RWPE2 (cell line): ENCODE measurements around the gene GATA5.

Experiments used
- ATAC-seq: fragments of 200-7000 bp; cut with Tn5 transposase; 3 replicates; pipeline ENCODE4 v1.9.1; 2021; ENCODE audit warnings: low read depth
- DNase-seq: peaks from one replicate; pipeline ENCODE4 v3.0.0-alpha.2; 2020; ENCODE audit warnings: low spot score
- H3K27ac ChIP-seq: fragments of 450-650 bp; 2 replicates; pipeline ENCODE4 v1.5.1; 2017; ENCODE audit warnings: mild to moderate bottlenecking; ENCODE audit not compliant: poor library complexity, severe bottlenecking
- H3K27me3 ChIP-seq: fragments of 250-450 bp; sonication (Bioruptor Pico); 2 replicates; pipeline ENCODE4 v1.5.1; 2021; ENCODE audit warnings: mild to moderate bottlenecking, moderate library complexity; ENCODE audit not compliant: insufficient read depth, poor library complexity, severe bottlenecking
- H3K36me3 ChIP-seq: fragments of 250-450 bp; sonication (Bioruptor Pico); 2 replicates; pipeline ENCODE4 v1.5.1; 2020; ENCODE audit warnings: low read depth, mild to moderate bottlenecking, moderate library complexity
- H3K4me1 ChIP-seq: fragments of 250-450 bp; sonication (Bioruptor Pico); 2 replicates; pipeline ENCODE4 v1.5.1; 2021; ENCODE audit warnings: mild to moderate bottlenecking, moderate library complexity; ENCODE audit not compliant: insufficient read depth, poor library complexity, severe bottlenecking
- H3K4me3 ChIP-seq: fragments of 250-450 bp; sonication (Bioruptor Pico); 2 replicates; pipeline ENCODE4 v1.5.1; 2021; ENCODE audit warnings: mild to moderate bottlenecking, moderate library complexity; ENCODE audit not compliant: severe bottlenecking
- H3K9me3 ChIP-seq: fragments of 250-450 bp; sonication (Bioruptor Pico); 2 replicates; pipeline ENCODE4 v1.5.1; 2021; ENCODE audit warnings: mild to moderate bottlenecking, moderate library complexity; ENCODE audit not compliant: severe bottlenecking
- TF ChIP-seq, protein P1 (sequence below): fragments of 450-650 bp; IDR thresholded peaks from one replicate; pipeline ENCODE4 v1.5.1; 2017; ENCODE audit warnings: mild to moderate bottlenecking, moderate library complexity; ENCODE audit not compliant: poor library complexity, severe bottlenecking

Gene GATA5

DNA sequence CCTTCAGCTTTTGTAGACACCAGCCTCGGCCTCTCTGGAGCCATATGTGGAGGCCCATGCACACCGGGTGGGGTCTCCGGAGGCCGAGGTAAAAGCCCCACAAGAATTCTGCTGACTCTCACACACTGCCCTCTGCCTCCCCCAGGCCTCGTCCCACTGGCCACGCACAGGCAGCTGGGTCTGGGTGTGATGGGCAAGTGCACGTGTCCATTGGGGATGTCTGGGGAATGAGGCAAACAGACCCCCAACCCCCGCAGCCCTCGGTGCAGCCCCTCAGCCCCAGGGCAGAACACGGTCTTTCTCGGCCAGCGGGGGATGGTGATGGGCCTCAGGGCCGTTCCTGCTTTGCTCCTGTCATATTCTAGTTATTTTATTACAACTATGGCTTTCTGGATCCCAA, 44.0 kb upstream of the GATA5 start:
- DNase-seq (no peak), ATAC-seq (no peak)
- peaks cover 65% of the 10 kb centered on the region for H3K27me3 ChIP-seq
- TF ChIP-seq, protein P1, sequence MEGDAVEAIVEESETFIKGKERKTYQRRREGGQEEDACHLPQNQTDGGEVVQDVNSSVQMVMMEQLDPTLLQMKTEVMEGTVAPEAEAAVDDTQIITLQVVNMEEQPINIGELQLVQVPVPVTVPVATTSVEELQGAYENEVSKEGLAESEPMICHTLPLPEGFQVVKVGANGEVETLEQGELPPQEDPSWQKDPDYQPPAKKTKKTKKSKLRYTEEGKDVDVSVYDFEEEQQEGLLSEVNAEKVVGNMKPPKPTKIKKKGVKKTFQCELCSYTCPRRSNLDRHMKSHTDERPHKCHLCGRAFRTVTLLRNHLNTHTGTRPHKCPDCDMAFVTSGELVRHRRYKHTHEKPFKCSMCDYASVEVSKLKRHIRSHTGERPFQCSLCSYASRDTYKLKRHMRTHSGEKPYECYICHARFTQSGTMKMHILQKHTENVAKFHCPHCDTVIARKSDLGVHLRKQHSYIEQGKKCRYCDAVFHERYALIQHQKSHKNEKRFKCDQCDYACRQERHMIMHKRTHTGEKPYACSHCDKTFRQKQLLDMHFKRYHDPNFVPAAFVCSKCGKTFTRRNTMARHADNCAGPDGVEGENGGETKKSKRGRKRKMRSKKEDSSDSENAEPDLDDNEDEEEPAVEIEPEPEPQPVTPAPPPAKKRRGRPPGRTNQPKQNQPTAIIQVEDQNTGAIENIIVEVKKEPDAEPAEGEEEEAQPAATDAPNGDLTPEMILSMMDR, result no peak
- no peak overlapping the region for H3K4me3 ChIP-seq
- H3K4me1 ChIP-seq, result no peaks in the 10 kb centered on the region
- no peak overlapping the region for H3K27ac ChIP-seq
- no peaks in the 10 kb centered on the region for H3K36me3 ChIP-seq
- no peaks in the 10 kb centered on the region for H3K9me3 ChIP-seq

DNA sequence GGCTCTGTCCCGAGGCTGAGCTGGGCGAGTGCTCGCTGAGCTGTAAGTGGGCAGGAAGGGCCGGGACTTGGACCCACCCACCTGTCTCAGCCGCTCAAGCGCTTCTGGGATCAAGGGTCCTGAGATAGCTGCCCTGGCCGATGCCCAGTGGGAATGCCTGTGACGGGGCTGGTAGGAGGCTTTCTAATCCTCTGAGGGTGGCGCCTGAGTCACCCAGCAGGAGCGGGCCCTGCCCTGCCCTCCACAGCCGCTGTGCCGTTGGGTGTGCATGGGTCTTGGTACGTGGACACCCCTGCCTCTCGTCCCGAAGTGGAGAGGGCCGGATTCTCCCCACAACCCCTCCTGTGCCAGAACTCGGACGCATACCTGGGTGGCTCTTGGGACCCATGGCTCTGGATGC, 43.1 kb upstream of the GATA5 start:
- no peaks in the 10 kb centered on the region for H3K4me1 ChIP-seq
- no peaks in the 10 kb centered on the region for H3K9me3 ChIP-seq
- no peak overlapping the region for H3K4me3 ChIP-seq
- TF ChIP-seq, protein P1, result no peak
- ATAC-seq (no peak), DNase-seq (no peak)
- H3K27ac ChIP-seq, result no peak overlapping the region
- no peaks in the 10 kb centered on the region for H3K36me3 ChIP-seq
- peaks cover 65% of the 10 kb centered on the region for H3K27me3 ChIP-seq

DNA sequence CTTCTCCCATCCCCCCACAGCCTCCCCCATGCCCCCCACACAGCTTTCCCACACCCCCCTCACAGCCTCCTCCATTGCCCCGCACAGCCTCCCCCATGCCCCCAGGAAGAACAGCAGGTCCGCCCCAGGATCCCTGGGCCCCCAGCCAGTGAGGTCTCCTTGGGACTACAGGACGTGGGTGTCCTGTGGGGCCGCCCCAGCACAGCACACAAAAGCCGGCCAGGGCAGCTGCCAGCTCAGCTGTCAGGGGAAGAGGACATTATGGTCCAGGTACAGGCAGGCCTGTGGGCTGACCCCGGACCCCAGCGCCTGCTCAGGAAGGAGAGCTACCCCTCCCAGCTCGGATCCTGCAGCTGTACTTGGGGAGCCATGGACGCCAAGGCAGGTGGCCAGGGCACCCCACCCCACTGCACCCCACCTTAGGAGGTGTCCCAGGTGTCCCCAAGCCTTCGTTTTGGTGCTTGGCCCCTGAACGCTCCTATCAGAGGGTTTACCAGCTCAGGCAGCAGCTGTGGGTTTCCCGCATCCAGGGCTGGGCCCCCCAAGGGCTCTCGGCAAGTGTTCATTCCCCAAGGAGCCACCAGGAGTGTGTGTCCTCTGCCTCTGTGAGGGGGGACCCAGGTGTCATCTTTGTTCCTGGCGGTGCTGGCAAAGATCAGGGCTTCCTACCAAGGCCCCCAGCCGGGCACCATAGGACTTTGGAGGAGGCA, 42.3 kb upstream of the GATA5 start:
- Histone ChIP-seq H3K9me3 (no peaks in the 10 kb centered on the region), H3K4me3 (no peak overlapping the region), H3K27me3 (peaks cover 65% of the 10 kb centered on the region), H3K27ac (no peak overlapping the region), H3K36me3 (no peaks in the 10 kb centered on the region), H3K4me1 (no peaks in the 10 kb centered on the region)
- TF ChIP-seq, protein P1, result no peak
- DNase-seq, result no peak
- no peak for ATAC-seq

DNA sequence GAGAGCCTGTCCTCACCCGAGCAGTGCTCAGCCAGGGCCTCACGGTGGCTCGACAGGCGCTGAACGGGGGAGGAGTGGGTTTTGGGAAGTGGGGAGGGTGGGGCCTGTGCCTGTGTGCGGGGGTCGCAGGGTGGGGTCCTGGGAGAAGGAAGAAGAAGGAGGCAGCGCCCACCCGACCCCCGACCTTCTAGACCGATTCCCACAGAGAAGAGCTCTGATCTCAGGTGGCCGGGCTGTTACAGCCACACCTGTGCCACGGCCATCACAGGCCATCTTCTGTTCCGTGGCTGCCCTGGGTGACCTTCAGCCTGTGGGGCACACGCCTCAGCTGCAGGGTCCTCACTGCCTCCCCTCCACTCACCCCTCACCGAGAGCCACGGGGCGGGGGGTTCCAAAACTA, 41.4 kb upstream of the GATA5 start:
- Histone ChIP-seq H3K9me3 (no peaks in the 10 kb centered on the region), H3K27me3 (peaks cover 65% of the 10 kb centered on the region), H3K36me3 (no peaks in the 10 kb centered on the region), H3K4me1 (no peaks in the 10 kb centered on the region), H3K27ac (no peak overlapping the region), H3K4me3 (no peak overlapping the region)
- ATAC-seq (no peak), DNase-seq (no peak)
- TF ChIP-seq, protein P1, result no peak

DNA sequence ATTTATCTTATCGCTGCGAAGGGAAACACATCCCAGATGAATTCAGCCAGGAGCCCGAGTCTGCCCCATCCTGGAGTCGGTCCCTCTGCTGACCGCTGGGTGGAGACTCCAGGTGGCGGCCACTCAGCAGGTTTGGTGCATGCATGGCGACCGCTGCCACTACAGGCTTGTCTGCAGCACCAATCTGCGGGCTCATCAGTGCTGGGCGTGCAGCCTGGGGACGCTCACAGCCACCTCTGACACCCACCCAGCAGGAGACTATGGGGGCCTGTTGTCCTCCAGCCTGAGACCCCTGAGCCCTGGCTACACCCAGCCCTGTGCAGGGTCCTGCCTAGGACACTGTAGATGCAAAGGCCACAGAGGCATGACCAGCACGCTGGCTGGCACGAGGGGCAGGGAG, 40.5 kb upstream of the GATA5 start:
- ATAC-seq (peak; percentile 22), DNase-seq (no peak)
- H3K4me1 ChIP-seq, result no peaks in the 10 kb centered on the region
- H3K9me3 ChIP-seq, result no peaks in the 10 kb centered on the region
- H3K4me3 ChIP-seq, result no peak overlapping the region
- TF ChIP-seq, protein P1, result peak; percentile 59
- H3K36me3 ChIP-seq, result no peaks in the 10 kb centered on the region
- no peak overlapping the region for H3K27ac ChIP-seq
- peaks cover 68% of the 10 kb centered on the region for H3K27me3 ChIP-seq
